Lower leg skin (tissue), 3 donors: ENCODE results near the gene CHIT1.

ENCODE experiments used
- CTCF ChIP-seq, 3 donors: fragments of 450-650 bp; IDR thresholded peaks; one replicate each; pipeline ENCODE4 v1.5.1; 2016; ENCODE audit warnings: antibody characterized with exemption in 3 of 3, mild to moderate bottlenecking in 3 of 3, moderate library complexity in 2 of 3
- POLR2A ChIP-seq, 2 donors: fragments of 450-650 bp; IDR thresholded peaks; one replicate each; pipeline ENCODE4 v1.6.1; 2016 to 2017; ENCODE audit warnings: antibody characterized with exemption in 2 of 2, mild to moderate bottlenecking in 1 of 2, moderate library complexity in 1 of 2

GRCh38 chr1:203178821-203179666 is 50.4 kb downstream of the CHIT1 start:
- TF ChIP-seq CTCF (IDR thresholded peaks at IDR 0.05) (no peak), POLR2A (IDR thresholded peaks at IDR 0.05) (no peak)
